Stimulated activated naive CD4-positive, alpha-beta T cell (primary cell): Measurements from ENCODE around the gene EPN3.
A peak's percentile ranks its signal among the peaks of the same experiment; 100 is the strongest.

Experiments used
- DNase-seq, 6 experiments: peaks; one replicate each; lab custom pipeline; 2025; lab: John Stamatoyannopoulos, UW

EPN3 gene

GRCh38 chr17:50549969-50550368, 17.4 kb downstream of the EPN3 start:
- DNase-seq: no peak

GRCh38 chr17:50550661-50551432, 18.3 kb downstream of the EPN3 start:
- DNase-seq: no peak

- no peak for DNase-seq
Measured at GRCh38 chr17:50551433-50551815, 18.9 kb downstream of the EPN3 start.

GRCh38 chr17:50551884-50552283, 19.3 kb downstream of the EPN3 start:
- no peak for DNase-seq

GRCh38 chr17:50554201-50554600, 21.7 kb downstream of the EPN3 start:
- no peak for DNase-seq

- no peak for DNase-seq
Measured at GRCh38 chr17:50556803-50557202, 24.3 kb downstream of the EPN3 start.

GRCh38 chr17:50557630-50558029, 25.1 kb downstream of the EPN3 start:
- no peak for DNase-seq

- DNase-seq: no peak
Measured at GRCh38 chr17:50558091-50558490, 25.6 kb downstream of the EPN3 start.

- no peak for DNase-seq
Measured at GRCh38 chr17:50558581-50558940, 26.0 kb downstream of the EPN3 start.

GRCh38 chr17:50558941-50559614, 26.5 kb downstream of the EPN3 start:
- peak in 3 of 6 experiments; percentile 19 to 28 (median 28) for DNase-seq

GRCh38 chr17:50559674-50560184, 27.2 kb downstream of the EPN3 start:
- peak in 2 of 6 experiments; percentile 27 to 40 for DNase-seq

GRCh38 chr17:50560185-50560824, 27.8 kb downstream of the EPN3 start, which contains the start of gene CACNA1G:
CACNA1G (plus strand) TSS chr17:50560715; CDS start chr17:50561460, 745 bp downstream.
- DNase-seq: peak; percentile 56 to 82 (median 78)

- peak in 3 of 6 experiments; percentile 12 to 26 (median 21) for DNase-seq
Measured at GRCh38 chr17:50560931-50561745, 28.6 kb downstream of the EPN3 start.

- peak in 3 of 6 experiments; percentile 31 to 36 (median 36) for DNase-seq
Measured at GRCh38 chr17:50561746-50562141, 29.2 kb downstream of the EPN3 start.

- DNase-seq: peak in 4 of 6 experiments; percentile 12 to 36 (median 36)
Measured at GRCh38 chr17:50562242-50563091, 29.9 kb downstream of the EPN3 start.

GRCh38 chr17:50563092-50563511, 30.6 kb downstream of the EPN3 start:
- DNase-seq: peak in 1 of 6 experiments; percentile 22

- peak in 1 of 6 experiments; percentile 9 for DNase-seq
Measured at GRCh38 chr17:50564916-50565315, 32.4 kb downstream of the EPN3 start.

GRCh38 chr17:50565402-50566350, 33.1 kb downstream of the EPN3 start:
- DNase-seq: no peak

GRCh38 chr17:50566886-50567285, 34.4 kb downstream of the EPN3 start:
- DNase-seq: no peak
